ENCODE data around the gene ITPRID2. TPM values are rescaled to one million over a fixed set of nuclear protein-coding genes. Genes with fewer than 3 reads are reported as not detected.

ITPRID2 gene
- total RNA-seq, 1 experiment from 2014 or later, result 1,605 TPM

GRCh38 chr2:181847702-181848101 is 43.8 kb upstream of the ITPRID2 start:
- H2AFZ ChIP-seq (ENCODE audit: low read depth, low read length, poor library complexity, severe bottlenecking), result peak overlapping the region; percentile 48
- no peak overlapping the region for H3K4me2 ChIP-seq (ENCODE audit: low read length)
- peaks cover 10 to 46% of the 10 kb centered on the region in 2 experiments; a peak in 3 of 4 replicates for H3K4me1 ChIP-seq (ENCODE audit: control insufficient read depth in 1 of 2, insufficient read depth in 2 of 2, low read length in 2 of 2)
- no peaks in the 10 kb centered on the region for H3K9me2 ChIP-seq (ENCODE audit: insufficient read depth)
- CTCF ChIA-PET, result no interaction called here
- no peak overlapping the region for H3K4me3 ChIP-seq (replicated peaks in 1 of 2; ENCODE audit: low read depth in 1 of 2, low read length in 2 of 2)
- RAD21 ChIA-PET (ENCODE audit: low non-redundant PET in 1 of 2, low total read pairs in 2 of 2, uncharacterized antibody in 2 of 2, unreplicated experiment in 2 of 2), result no interaction called here
- DNase-seq (ENCODE audit: low read depth, low spot score), result no peak
- no TSS peak for BruUV-seq (replicated peaks)
- no peaks in the 10 kb centered on the region for H3K36me3 ChIP-seq (ENCODE audit: control insufficient read depth in 1 of 2, insufficient read depth in 2 of 2, low read length in 2 of 2)
- ATAC-seq, result no peak
- no peaks in the 10 kb centered on the region for H3K9me3 ChIP-seq (ENCODE audit: control insufficient read depth in 1 of 2, insufficient read depth in 1 of 2, low read depth in 1 of 2, low read length in 2 of 2)
- H3K9ac ChIP-seq (ENCODE audit: low read length), result no peak overlapping the region
- H4K20me1 ChIP-seq (ENCODE audit: insufficient read depth), result no peaks in the 10 kb centered on the region
- POLR2A ChIA-PET, result interaction anchor here (1.3 kb wide), 1 partner anchor 8 kb away, joined by 3 read pairs; no protein-coding TSS in a partner anchor
- H3K79me2 ChIP-seq (ENCODE audit: insufficient read depth, low read length), result no peaks in the 10 kb centered on the region
- no peak overlapping the region for H3K27ac ChIP-seq (ENCODE audit: low read depth, low read length)
- intact Hi-C loops (cut with micrococcal nuclease), result no loop called here
- no peaks in the 10 kb centered on the region for H3K27me3 ChIP-seq (ENCODE audit: insufficient read depth, low read length)
- TF ChIP-seq YY1 (IDR thresholded peaks at IDR 0.05; ENCODE audit: extremely low read depth, insufficient replicate concordance, low read depth, low read length) (no peak), SRF (IDR thresholded peaks at IDR 0.05; ENCODE audit: low read depth) (no peak), EZH2phosphoT487 (IDR thresholded peaks at IDR 0.05; ENCODE audit: borderline replicate concordance) (no peak), CEBPB (IDR thresholded peaks at IDR 0.05; ENCODE audit: low read depth) (no peak), TCF7L2 (IDR thresholded peaks at IDR 0.05; ENCODE audit: borderline replicate concordance, extremely low read depth, insufficient read depth, insufficient read length) (no peak), EGR1 (IDR thresholded peaks at IDR 0.05; ENCODE audit: low read depth) (no peak), ZBTB33 (IDR thresholded peaks at IDR 0.05; ENCODE audit: extremely low read depth, insufficient replicate concordance, low read length) (no peak)
